ENCODE data around the gene ONECUT3. TPM values are rescaled to one million over a fixed set of nuclear protein-coding genes. Genes with fewer than 3 reads are reported as not detected.

Gene ONECUT3
- 0.01 TPM in 2 of 5 replicates, not detected in the others for total RNA-seq (2022; extraction: Qiagen RNA extraction; ENCODE audit: low read depth)

GRCh38 chr19:1752757-1753728 is at the start of gene ONECUT3:
Gene ONECUT3, plus strand, starts transcription at chr19:1753506. Its CDS starts 157 bp downstream, at chr19:1753663.

GRCh38 chr19:1811942-1812425 is 58.7 kb downstream of the ONECUT3 start, which contains the start of gene ATP8B3:
Gene ATP8B3, minus strand, starts transcription at chr19:1812276. Its CDS starts 540 bp downstream, at chr19:1811736.

Other genes starting within 250 kb of the ONECUT3 start
- 2.0 to 3.9 TPM (median 3.2 TPM) in 5 replicates for gene ADAMTSL5, start 240.5 kb upstream of the ONECUT3 start, total RNA-seq (2022; extraction: Qiagen RNA extraction; ENCODE audit: low read depth)
- gene PLK5, start 229.4 kb upstream of the ONECUT3 start, total RNA-seq (2022; extraction: Qiagen RNA extraction; ENCODE audit: low read depth) = not detected in 5 replicates
- 5.7 to 11.9 TPM (median 11.0 TPM) in 5 replicates for gene MEX3D, start 185.2 kb upstream of the ONECUT3 start, total RNA-seq (2022; extraction: Qiagen RNA extraction; ENCODE audit: low read depth)
- 31.7 to 54.9 TPM (median 53.6 TPM) in 5 replicates for gene MBD3, start 160.6 kb upstream of the ONECUT3 start, total RNA-seq (2022; extraction: Qiagen RNA extraction; ENCODE audit: low read depth)
- gene UQCR11, start 148.0 kb upstream of the ONECUT3 start, total RNA-seq (2022; extraction: Qiagen RNA extraction; ENCODE audit: low read depth) = 99.8 to 204 TPM (median 173 TPM) in 5 replicates
- 50.5 to 72.2 TPM (median 68.7 TPM) in 5 replicates for gene TCF3, start 100.9 kb upstream of the ONECUT3 start, total RNA-seq (2022; extraction: Qiagen RNA extraction; ENCODE audit: low read depth)
- gene ATP8B3, start 58.8 kb downstream of the ONECUT3 start, total RNA-seq (2022; extraction: Qiagen RNA extraction; ENCODE audit: low read depth) = 2.3 to 3.2 TPM (median 2.9 TPM) in 5 replicates
- 18.7 to 22.8 TPM (median 19.8 TPM) in 5 replicates for gene REXO1, start 95.0 kb downstream of the ONECUT3 start, total RNA-seq (2022; extraction: Qiagen RNA extraction; ENCODE audit: low read depth)
- 18.2 to 29.1 TPM (median 24.8 TPM) in 5 replicates for gene KLF16, start 110.1 kb downstream of the ONECUT3 start, total RNA-seq (2022; extraction: Qiagen RNA extraction; ENCODE audit: low read depth)
- 18.8 to 39.2 TPM (median 35.8 TPM) in 5 replicates for gene ABHD17A, start 132.0 kb downstream of the ONECUT3 start, total RNA-seq (2022; extraction: Qiagen RNA extraction; ENCODE audit: low read depth)
- gene ADAT3, start 151.9 kb downstream of the ONECUT3 start, total RNA-seq (2022; extraction: Qiagen RNA extraction; ENCODE audit: low read depth) = 2.8 to 7.6 TPM (median 6.3 TPM) in 5 replicates
- 45.8 to 74.4 TPM (median 54.8 TPM) in 5 replicates for gene SCAMP4, start 151.9 kb downstream of the ONECUT3 start, total RNA-seq (2022; extraction: Qiagen RNA extraction; ENCODE audit: low read depth)
- gene CSNK1G2, start 187.7 kb downstream of the ONECUT3 start, total RNA-seq (2022; extraction: Qiagen RNA extraction; ENCODE audit: low read depth) = 32.6 to 49.8 TPM (median 45.6 TPM) in 5 replicates

All from A549 treated with CpdA at 1 μM for 4 hours (cell line).